Loucy (cell line): ENCODE data around the gene SLC22A3.

Experiments used
- H2AFZ ChIP-seq: fragments of 200-600 bp; sonication (generic); 2 replicates; pipeline ENCODE4 v1.6.0; 2016; ENCODE audit warnings: antibody characterized with exemption, mild to moderate bottlenecking, low read length, moderate library complexity
- H3F3A ChIP-seq: fragments of 200-600 bp; 2 replicates; pipeline ENCODE4 v1.6.0; 2016; ENCODE audit warnings: antibody characterized with exemption, low read depth, mild to moderate bottlenecking
- H3K27me3 ChIP-seq: fragments of 200-600 bp; sonication (generic); 2 replicates; pipeline ENCODE4 v1.6.1; 2014; ENCODE audit warnings: low read length, mild to moderate bottlenecking; ENCODE audit not compliant: insufficient read depth, poor library complexity, severe bottlenecking
- H3K36me3 ChIP-seq: fragments of 200-600 bp; sonication (generic); 2 replicates; pipeline ENCODE4 v1.6.1; 2016; ENCODE audit warnings: low read length; ENCODE audit not compliant: insufficient read depth
- H3K4me1 ChIP-seq: fragments of 200-600 bp; sonication (generic); 2 replicates; pipeline ENCODE4 v1.5.1; 2014; ENCODE audit warnings: low read length, mild to moderate bottlenecking; ENCODE audit not compliant: insufficient read depth, poor library complexity, severe bottlenecking
- H3K4me2 ChIP-seq: fragments of 200-600 bp; sonication (generic); 2 replicates; pipeline ENCODE4 v1.6.0; 2014; ENCODE audit warnings: antibody characterized with exemption, low read length, low read depth, mild to moderate bottlenecking; ENCODE audit not compliant: poor library complexity, severe bottlenecking
- H3K4me3 ChIP-seq: fragments of 200-600 bp; sonication (generic); 2 replicates; pipeline ENCODE4 v1.5.1; 2014; ENCODE audit warnings: low read length, mild to moderate bottlenecking, mixed read lengths; ENCODE audit not compliant: poor library complexity, severe bottlenecking
- H3K79me2 ChIP-seq: fragments of 200-600 bp; sonication (generic); 2 replicates; pipeline ENCODE4 v1.6.1; 2014; ENCODE audit warnings: low read length; ENCODE audit not compliant: insufficient read depth
- H3K9ac ChIP-seq: fragments of 200-600 bp; sonication (generic); 2 replicates; pipeline ENCODE4 v1.6.0; 2014; ENCODE audit warnings: mild to moderate bottlenecking, low read depth, low read length, moderate library complexity; ENCODE audit not compliant: poor library complexity, severe bottlenecking
- H3K9me2 ChIP-seq: fragments of 200-600 bp; sonication (generic); replicated peaks from 2 replicates; pipeline ENCODE4 v1.6.1; 2016; ENCODE audit warnings: low read depth, low read length, mixed read lengths
- H3K9me3 ChIP-seq: fragments of 200-600 bp; sonication (generic); 2 replicates; pipeline ENCODE4 v1.6.1; 2014; ENCODE audit warnings: mild to moderate bottlenecking, antibody characterized with exemption, low read length, low read depth; ENCODE audit not compliant: insufficient read depth
- H4K20me1 ChIP-seq: fragments of 200-600 bp; sonication (generic); 2 replicates; pipeline ENCODE4 v1.6.0; 2014; ENCODE audit warnings: antibody characterized with exemption, low read length, mild to moderate bottlenecking; ENCODE audit not compliant: insufficient read depth, poor library complexity, severe bottlenecking
- CTCF ChIP-seq: fragments of 200-600 bp; sonication (generic); conservative IDR thresholded peaks from 2 replicates; pipeline ENCODE4 v1.5.1; 2014; ENCODE audit warnings: mild to moderate bottlenecking, antibody characterized with exemption, low read length
- EZH2phosphoT487 ChIP-seq: fragments of 200-600 bp; IDR thresholded peaks from 2 replicates; pipeline ENCODE4 v1.6.1; 2018; ENCODE audit warnings: antibody characterized with exemption, mild to moderate bottlenecking, moderate library complexity, borderline replicate concordance

The SLC22A3 gene

GRCh38 chr6:160430751-160431150 lies 82.6 kb downstream of the SLC22A3 start:
- H3K36me3 ChIP-seq, result no peaks in the 10 kb centered on the region
- no peaks in the 10 kb centered on the region for H3K4me1 ChIP-seq
- no peaks in the 10 kb centered on the region for H3F3A ChIP-seq
- no peaks in the 10 kb centered on the region for H3K9me2 ChIP-seq
- H3K9me3 ChIP-seq, result no peaks in the 10 kb centered on the region
- H3K27me3 ChIP-seq, result no peaks in the 10 kb centered on the region
- H3K9ac ChIP-seq, result no peak overlapping the region
- TF ChIP-seq EZH2phosphoT487, result no peak
- no peak for TF ChIP-seq CTCF
- H3K4me3 ChIP-seq, result no peak overlapping the region
- H2AFZ ChIP-seq, result no peak overlapping the region
- H3K79me2 ChIP-seq, result no peaks in the 10 kb centered on the region
- no peaks in the 10 kb centered on the region for H4K20me1 ChIP-seq
- no peak overlapping the region for H3K4me2 ChIP-seq

- Histone ChIP-seq H2AFZ (no peak overlapping the region), H3K36me3 (no peaks in the 10 kb centered on the region)
These were observed 83.0 kb downstream of the SLC22A3 start for GRCh38 chr6:160431226-160431625.

GRCh38 chr6:160431791-160432404 lies 83.7 kb downstream of the SLC22A3 start:
- Histone ChIP-seq H3K4me3 (no peak overlapping the region), H3F3A (no peaks in the 10 kb centered on the region), H4K20me1 (no peaks in the 10 kb centered on the region), H3K9me2 (no peaks in the 10 kb centered on the region), H3K36me3 (no peaks in the 10 kb centered on the region), H3K9me3 (no peaks in the 10 kb centered on the region), H3K79me2 (no peaks in the 10 kb centered on the region), H3K9ac (no peak overlapping the region), H3K27me3 (no peaks in the 10 kb centered on the region), H3K4me1 (no peaks in the 10 kb centered on the region), H3K4me2 (no peak overlapping the region), H2AFZ (no peak overlapping the region)
- TF ChIP-seq CTCF, result no peak

More at GRCh38 chr6:160431226-160431625, 83.0 kb downstream of the SLC22A3 start:
- H4K20me1 ChIP-seq, result no peaks in the 10 kb centered on the region
- H3K9me2 ChIP-seq, result no peaks in the 10 kb centered on the region
- TF ChIP-seq EZH2phosphoT487, result no peak
- TF ChIP-seq CTCF, result no peak
- no peaks in the 10 kb centered on the region for H3K9me3 ChIP-seq
- H3K4me3 ChIP-seq, result no peak overlapping the region
- no peak overlapping the region for H3K4me2 ChIP-seq
- no peaks in the 10 kb centered on the region for H3F3A ChIP-seq
- no peaks in the 10 kb centered on the region for H3K4me1 ChIP-seq
- no peaks in the 10 kb centered on the region for H3K79me2 ChIP-seq
- no peak overlapping the region for H3K9ac ChIP-seq
- no peaks in the 10 kb centered on the region for H3K27me3 ChIP-seq
